ENCODE results near the gene FGFRL1.

Gene FGFRL1

GRCh38 chr4:1009542-1010394, 1.7 kb upstream of the FGFRL1 start:
- peak; percentile 78 for DNase-seq

GRCh38 chr4:1010395-1011021, 918 bp upstream of the FGFRL1 start:
- DNase-seq: peak; percentile 67

GRCh38 chr4:1011666-1012033, 224 bp downstream of the FGFRL1 start:
- no peak for DNase-seq

GRCh38 chr4:1012034-1012739, 761 bp downstream of the FGFRL1 start:
- DNase-seq: peak; percentile 68

GRCh38 chr4:1013225-1014073, 2.0 kb downstream of the FGFRL1 start:
- DNase-seq: no peak

GRCh38 chr4:1014291-1015167, 3.1 kb downstream of the FGFRL1 start:
- DNase-seq: peak; percentile 68

- DNase-seq: no peak
Measured at GRCh38 chr4:1015179-1015578, 3.8 kb downstream of the FGFRL1 start.

GRCh38 chr4:1015746-1016145, 4.3 kb downstream of the FGFRL1 start:
- DNase-seq: no peak

- DNase-seq: no peak
Measured at GRCh38 chr4:1017211-1017610, 5.8 kb downstream of the FGFRL1 start.

GRCh38 chr4:1017706-1018105, 6.3 kb downstream of the FGFRL1 start:
- no peak for DNase-seq

- DNase-seq: no peak
Measured at GRCh38 chr4:1018147-1019020, 7.0 kb downstream of the FGFRL1 start.

- no peak for DNase-seq
Measured at GRCh38 chr4:1019320-1019719, 7.9 kb downstream of the FGFRL1 start.

GRCh38 chr4:1019729-1020470, 8.5 kb downstream of the FGFRL1 start:
- peak; percentile 63 for DNase-seq

GRCh38 chr4:1021386-1022050, 10.1 kb downstream of the FGFRL1 start:
- DNase-seq: no peak

GRCh38 chr4:1022051-1022738, 10.8 kb downstream of the FGFRL1 start:
- no peak for DNase-seq

GRCh38 chr4:1022739-1023066, 11.3 kb downstream of the FGFRL1 start:
- no peak for DNase-seq

GRCh38 chr4:1023075-1023640, 11.7 kb downstream of the FGFRL1 start:
- no peak for DNase-seq

GRCh38 chr4:1023895-1024740, 12.7 kb downstream of the FGFRL1 start:
- no peak for DNase-seq

Measured in retina (tissue), 1 donor.